ENCODE results near the gene SPATC1L.
"Not testable (repeated sequence)": the region's sequence is repeated elsewhere in the genome, so short reads cannot be mapped to it uniquely, and the experiment has no call there.

Gene SPATC1L

DNA sequence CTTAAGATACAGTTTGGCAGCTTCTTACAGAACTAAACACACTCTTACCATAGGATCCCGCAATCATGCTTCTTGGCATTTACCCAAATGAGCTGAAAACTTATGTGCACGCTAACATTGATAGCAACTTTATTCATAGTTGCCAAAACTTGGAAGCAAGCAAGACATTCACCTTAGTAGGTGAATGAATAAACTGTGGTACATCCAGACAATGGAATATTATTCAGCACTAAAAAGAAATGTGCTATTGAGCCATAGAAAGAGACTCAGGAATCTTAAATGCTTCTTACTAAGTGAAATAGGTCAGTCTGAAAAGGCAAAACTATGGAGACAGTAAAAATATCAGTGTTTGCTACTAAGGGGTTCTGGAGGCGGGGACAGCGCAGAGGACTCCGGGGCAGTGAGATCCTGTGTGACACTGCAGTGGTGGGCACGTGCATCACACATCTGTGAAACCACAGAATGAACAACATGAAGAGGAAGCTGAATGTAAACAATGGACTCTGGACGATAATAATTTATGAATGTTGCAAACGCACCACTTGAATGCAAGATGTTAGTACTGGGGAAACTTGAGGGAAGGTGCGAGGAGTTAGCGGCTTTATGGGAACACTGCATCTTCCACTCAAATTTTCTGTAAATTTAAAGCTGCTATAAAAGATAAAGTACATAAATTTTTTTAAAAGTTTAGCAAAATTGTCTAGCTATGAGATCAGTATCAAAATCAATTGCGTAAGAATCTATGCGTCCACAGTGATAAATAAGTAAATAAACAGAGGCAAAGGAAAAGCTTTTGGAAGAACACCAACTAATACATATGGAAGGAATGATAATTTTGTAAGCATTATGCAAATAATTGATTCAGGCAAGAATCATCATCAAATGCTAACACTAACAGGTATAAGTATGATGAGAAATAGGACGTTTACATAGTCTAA lies 15.4 kb upstream of the SPATC1L start:
- no peak for DNase-seq

DNA sequence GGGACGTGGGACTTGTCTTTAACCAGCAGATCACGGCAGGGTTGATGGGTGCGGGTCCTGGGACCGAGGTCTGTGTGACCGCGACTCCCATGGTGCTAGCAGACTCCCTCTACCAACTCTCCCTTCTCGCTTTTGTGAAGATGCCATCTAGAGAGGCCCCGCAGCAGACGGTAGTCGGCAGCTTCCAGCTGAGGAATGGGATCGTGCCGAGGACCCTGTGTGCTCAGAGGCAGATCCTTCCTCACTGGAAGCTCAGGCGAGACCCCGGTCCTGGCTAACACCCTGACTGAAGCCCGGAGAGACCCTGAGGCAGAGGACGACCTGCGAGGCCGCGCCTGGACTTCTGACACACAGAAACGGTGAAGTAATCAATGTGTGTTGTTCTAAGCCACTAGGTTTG lies 12.5 kb upstream of the SPATC1L start:
- DNase-seq = no peak

DNA sequence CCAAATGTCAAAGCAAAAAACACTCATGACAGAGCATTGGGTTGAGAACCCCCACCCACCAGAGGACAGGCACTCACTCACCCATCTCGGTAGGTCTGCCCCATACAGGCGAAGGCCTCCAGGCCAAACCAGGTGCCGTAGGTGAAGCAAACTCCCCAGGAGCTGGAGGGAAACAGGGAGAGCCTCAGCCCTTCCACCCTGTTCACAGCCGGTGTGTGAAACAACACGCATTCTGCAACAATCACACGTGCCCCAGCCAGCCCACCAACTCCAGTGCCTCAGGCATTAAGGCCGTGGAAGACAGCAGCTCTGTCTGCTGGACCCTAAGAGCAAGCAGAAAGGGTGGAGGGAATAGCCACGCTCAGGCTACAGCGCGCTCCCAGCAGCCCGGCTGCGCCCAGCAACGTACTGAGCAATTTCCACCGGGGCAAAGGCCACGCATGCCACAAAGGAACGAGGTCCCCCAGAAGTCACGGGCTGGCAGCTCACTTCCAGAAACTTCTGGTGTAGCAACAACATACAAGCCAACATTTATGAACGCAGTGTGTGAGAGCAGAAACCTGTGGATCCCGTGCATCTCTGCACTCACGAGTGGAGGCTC lies 11.4 kb upstream of the SPATC1L start:
- DNase-seq = no peak

DNA sequence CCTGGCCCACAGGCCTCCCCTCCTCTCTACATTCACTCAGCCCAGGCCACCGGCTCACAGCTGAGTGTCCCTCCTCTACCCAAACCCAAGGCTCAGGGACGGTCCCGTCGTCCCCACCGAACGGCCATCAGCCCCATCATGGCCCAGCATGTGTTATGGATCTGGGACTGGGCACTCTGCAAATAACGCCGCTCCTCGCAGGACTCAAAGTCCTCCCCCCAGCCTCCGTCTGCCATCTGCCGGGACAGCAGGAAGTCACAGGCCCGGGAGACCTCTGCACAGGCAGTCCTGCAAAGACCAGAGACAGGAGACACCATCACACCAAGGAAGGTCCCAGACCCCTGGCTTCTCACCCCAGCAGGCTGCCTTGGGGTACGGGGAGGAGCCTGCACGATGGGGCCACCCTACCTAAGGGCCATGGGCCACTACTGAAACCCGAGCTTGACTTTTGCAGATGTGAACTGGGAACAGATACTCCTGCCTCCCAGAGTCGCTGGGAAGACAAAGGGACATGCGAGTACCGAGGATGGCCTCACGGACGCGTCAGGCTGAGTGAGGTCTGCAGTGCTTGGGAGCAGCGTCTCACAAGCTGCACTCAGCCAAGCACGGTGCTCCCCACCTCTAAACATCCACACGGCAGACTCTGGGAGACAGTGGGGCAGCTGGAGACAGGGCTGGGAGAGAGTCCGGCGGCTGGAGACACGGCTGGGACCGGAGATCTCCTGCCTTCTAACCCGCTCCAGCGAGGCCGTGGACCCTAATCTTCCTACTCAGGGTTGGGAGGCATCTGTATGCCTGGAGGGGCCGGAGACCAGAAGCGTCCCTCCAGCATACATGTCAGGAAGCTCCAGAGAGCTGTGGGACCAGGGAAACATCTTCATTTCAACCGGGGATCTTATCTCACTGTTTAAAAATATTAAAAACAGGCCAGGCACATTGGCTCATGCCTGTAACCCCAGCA lies 10.4 kb upstream of the SPATC1L start:
- no peak for DNase-seq

DNA sequence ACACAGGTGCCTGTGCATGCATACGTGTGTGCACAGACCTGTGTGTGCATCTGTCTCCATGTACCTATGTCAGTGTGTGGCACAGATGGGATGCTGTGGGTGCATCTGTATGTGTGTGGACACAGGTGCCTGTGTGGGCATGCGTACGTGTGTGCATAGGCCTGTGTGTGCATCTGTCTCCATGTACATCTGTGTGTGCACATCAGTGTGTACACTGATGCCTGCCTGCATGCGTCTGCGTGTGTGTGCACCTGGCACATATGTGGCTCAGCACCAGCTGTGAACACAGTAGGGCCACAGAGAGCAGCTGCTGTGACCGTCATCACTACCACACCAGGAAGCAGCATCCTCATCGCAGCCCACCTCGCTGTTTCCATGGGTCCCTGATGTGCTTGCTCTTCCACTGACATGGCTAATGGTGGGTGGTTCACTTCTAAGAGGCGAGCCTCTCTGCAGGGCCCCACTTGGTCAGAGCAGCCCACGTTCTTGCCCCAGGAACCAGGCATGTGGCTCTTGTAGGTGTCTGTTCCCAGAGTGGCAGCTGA lies 9.6 kb upstream of the SPATC1L start:
- no peak for DNase-seq

DNA sequence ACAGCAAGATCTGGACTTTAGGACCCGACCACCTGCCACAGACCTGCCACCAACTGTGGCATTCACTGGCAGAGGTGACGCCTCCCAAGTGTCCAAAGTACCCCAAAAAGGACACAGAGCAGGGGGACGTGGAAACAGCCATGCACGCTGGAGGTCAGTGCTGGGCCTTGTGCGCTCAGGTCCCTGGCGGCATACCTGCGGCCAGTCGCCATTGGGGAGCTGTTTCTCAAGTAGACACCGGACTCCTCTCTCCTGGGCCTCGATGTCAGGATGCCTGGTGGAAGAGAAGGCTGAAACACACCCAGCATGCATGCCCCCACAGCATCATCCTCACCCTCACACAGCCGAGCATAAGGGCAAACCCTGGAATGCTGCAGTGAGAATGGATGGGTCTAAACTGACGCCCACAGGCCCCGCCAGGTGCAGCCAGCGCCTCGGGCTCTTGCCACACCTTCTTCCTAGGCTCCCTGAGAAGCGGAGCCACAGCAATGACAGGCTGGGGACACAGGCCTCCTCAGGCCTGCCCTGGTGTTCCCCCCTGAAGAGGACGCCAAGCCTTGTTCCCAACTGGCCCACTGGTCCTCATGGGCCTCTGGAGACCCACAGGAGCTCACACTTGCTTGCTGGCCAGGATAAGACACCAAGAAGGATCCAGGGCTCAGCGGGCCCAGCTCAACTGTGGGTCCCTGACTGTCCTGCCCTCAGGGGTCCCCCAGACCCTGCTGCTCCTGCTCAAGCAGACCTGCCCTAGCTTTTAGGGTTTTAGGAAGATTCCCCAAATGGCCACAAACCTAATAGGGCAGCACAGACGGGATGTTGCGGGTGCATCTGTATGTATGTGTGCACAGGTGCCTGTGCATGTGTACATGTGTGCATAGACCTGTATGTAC lies 7.7 kb upstream of the SPATC1L start:
- DNase-seq = no peak

DNA sequence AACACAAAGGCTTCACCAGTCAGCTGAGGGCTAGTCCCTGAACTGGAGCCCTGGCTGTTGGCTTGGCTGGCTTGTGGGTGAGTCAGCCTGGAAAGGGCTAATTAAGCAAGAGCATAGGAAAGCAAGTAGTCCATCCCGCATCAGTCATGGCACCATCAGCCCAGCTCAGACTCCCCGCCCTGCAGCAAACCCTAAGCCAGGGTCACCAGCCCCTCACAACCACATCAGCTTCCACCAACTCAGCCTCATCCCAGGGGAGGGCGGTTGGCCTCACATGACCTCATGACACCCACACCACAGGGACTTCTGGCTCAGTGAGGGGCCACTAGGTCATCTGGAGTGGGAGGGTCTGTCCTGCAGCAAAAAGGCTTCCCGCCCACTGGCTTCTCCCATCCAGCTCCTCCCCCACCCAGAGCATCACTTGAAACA lies 7.0 kb upstream of the SPATC1L start:
- DNase-seq = no peak

DNA sequence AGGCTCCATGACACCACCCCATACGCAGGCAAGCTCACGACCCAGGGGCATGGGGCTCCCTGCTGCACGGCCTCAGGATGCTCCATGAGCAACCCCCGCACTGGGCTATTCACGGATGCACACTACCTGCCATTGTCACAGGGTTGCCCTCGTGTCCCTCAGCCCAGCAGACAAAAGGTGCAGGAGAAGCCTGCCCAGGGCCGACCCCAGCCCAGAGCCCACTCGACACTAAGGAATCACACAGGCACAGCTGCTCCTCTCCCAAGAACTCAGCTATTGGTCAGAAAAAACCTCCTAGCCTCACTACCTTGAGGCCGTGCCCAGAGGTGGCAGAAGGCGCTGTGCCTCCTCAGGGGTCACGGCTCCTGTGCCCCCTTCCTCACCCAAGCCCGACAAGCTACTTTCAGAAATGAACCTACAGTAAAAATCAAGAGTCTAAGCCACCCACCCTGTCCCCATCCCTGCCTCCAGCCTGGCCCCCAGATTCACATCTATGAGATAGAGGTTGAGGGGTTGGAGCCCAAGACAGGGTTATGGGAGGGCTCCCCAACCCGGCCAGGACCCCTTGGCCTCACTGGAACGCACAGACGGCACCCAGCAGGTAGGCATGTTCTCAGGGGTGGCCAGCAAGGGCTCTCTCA lies 6.4 kb upstream of the SPATC1L start:
- DNase-seq = no peak

DNA sequence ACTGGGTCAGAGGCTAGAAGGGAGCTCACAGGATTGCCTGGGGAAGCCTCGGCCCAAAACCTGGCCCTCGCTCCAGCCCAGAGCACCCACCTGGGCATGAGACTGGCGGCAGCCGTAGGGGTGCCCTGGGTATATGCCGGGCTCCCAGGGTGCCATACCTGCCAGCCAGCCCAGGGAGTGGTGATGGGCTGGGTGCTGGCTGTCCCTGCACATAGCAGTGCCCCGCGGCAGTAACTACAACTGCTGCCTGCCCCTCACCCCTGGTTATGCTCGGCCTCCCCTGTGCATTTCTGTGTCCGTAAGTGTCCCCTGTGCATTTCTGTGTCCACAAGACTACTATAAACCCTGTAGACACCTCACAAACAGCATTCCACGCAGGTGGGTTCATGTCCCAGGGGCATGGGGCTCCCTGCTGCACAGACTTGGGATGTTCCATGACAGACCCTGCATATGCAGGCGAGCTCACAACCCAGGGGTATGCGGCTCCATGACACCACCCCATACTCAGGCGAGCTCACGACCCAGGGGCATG lies 5.8 kb upstream of the SPATC1L start:
- no peak for DNase-seq

DNA sequence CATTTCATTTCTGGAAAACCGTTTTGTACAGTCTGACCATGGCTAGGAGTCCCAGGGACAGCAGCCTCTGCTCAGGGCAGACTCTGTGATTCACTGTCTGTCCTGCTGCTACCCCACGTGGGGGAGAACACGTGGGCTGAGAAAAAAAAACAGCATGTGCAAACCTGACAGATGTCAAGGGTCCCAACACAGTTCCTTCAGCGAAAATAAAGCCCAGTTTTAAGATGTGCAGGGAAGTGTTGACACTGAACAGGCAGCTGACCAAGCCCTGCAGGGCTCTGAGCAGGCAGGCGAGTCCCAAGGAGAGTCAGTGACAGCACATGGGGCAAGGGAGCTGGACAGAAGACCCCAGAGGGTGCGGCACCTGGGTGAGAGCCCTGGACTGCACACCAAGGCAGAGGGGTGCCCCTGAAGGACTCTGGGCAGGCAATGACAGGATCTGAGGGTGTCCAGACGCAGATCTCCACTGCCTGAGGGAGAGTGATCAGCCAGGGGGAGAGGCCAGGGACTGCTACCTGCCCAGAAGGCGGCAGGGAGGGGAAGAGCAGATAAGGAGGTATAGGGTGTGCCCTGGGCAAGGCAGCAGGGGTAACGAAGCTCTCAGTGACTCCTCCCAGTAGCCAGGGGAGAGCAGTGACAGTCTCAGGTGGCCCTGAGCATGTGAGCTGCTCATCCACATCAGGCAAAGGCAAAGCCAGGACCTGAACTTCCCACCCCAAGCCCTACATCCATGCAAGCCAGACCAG lies 5.1 kb upstream of the SPATC1L start:
- no peak for DNase-seq

DNA sequence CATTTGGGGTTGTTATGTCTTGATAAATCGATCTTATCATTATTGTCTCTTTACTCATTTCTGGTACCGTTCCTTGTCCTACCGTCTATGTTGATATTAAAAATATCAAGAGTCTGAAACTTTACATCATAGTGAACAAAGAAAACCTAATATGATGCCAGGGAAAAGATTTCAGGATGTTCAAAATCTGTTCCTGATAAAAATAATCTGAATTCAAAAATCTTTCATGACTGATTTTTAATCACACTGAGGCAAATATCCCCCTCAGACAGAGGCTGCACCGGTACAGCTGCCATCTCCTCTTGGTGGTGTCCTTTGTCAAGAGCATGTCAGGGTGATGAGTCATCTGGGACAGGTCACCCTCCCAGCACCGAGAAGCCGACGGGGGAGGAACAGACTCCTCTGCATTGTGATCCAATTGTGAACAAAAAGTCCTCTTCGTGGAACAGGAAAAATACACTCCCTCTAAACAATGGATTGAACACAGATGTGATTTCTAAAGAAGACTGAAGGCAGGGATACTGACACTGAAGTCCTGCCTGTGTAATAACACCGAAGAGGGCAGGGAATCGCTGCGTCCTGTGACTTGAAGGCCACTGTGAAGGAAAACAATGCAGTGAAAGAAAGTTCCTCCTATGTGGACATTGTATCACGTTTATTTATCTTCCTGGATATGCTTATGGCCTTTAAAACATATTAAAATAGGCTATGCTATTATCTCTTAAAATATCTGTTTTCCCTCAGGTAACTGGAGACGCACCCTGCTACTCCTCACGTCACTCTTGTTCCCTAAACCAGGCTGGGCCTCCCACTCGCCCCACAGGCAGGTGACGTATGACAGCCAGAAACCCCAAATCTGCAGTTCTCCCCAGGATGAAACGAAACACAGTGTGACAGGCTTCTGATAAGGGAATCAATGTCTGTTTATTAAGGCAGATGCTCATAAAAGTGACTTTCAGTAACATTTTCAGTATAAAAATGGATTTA lies 4.3 kb upstream of the SPATC1L start:
- DNase-seq = no peak

DNA sequence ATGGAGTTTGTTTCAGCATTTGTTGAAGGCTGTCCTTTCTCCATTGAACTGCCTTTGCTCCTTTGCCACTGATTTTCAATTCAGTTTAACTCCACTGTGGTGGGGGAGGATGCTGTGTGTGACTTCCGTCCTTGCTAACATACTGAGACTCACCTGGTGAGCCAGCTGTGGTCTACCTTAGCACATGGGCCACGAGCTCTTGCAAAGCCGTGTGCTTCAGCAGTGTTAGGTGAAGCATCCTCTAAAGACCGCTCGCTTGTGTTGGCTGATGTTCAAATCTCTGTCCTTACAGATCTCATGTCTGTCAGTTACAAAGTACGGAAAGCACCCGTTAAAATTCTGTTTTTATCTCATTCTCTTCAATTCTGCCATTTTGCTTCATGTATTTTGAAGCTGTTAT lies 3.6 kb upstream of the SPATC1L start:
- DNase-seq = no peak

DNA sequence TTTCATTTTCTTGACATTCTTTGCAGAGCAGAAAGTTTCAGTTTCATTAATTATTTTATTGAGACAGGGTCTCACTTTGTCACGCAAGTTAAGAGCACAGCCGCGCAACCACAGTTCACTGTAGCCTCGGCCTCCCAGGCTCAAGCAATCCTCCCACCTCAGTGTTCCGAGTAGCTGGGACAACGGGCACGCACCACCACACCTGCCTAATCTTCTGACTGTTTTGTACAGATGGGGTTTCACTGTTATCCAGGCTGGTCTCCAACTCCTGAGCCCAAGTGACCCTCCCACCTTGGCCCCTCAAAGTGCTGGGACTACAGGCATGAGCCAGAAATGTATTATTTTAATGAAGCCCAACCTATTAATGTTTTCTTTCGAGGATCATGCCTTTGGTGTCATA lies 3.0 kb upstream of the SPATC1L start:
- no peak for DNase-seq

DNA sequence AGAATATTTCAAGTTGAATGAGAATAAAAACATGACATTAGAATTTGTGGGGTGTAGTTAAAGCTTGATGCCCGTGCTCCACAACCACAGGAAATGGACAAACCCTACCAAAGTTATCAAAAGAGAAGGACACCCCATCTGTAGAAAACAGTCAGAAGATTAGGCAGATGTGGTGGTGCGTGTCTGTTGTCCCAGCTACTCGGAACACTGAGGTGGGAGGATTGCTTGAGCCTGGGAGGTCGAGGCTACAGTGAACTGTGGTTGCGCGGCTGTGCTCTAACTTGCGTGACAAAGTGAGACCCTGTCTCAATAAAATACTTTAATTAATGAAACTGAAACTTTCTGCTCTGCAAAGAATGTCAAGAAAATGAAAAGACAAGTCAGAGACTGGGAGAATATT lies 1.5 kb upstream of the SPATC1L start:
- DNase-seq = no peak

DNA sequence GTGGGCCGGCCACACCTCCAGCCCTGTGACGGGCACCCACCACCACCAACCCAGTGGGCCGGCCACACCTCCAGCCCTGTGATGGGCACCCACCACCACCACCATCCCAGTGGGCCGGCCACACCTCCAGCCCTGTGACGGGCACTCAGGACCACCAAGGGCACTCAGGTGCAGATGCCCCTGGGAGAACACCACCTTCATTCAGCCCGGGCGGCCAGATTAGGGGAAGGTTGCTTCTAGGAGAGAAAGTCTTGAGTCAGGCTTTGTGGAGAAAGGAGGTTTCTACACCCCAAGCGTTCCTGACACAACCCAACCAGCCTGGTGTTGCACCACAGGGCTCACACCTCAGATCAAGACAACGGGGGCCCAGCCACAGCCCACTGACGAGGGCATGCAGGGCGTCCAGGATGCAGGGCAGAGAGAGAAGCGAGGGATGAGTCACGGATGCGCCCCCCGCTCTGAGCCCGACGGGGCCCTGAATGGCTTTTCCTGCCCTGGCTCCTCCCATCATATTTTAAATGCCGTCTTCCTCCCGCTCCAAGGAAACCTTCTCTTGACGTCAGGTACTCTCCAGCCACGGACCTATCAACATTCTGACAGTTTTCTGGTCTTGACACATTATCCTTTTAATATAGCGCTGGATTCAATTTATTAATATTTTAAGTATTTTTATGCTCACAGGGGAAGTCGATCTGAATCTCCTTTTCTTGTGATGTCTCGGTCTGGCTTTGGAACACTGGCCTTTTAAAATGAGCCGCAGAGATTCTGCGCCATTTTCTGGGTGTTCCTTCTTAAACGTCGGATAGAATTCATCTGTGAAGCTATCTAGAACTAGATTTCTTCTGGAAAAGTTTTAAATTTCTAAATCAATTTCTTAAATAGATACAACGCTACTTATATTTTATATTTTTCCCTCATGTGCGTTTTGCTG lies 631 bp upstream of the SPATC1L start:
- DNase-seq = peak; percentile 56

DNA sequence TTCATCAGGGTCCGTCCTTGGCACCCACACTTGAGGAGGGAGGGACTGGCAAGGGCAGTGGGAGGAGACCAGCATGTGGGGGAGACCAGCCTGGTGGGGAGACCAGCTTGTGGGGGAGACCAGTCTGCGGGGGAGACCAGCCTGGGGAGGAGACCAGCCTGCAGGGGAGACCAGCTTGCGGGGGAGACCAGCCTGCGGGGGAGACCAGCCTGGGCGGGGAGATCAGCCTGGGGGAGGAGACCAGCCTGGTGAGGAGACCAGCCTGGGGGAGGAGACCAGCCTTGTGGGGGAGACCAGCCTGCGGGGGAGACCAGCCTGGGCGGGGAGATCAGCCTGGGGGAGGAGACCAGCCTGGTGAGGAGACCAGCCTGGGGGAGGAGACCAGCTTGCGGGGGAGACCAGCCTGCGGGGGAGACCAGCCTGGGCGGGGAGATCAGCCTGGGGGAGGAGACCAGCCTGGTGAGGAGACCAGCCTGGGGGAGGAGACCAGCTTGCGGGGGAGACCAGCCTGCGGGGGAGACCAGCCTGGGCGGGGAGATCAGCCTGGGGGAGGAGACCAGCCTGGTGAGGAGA lies 836 bp downstream of the SPATC1L start:
- DNase-seq = not testable (repeated sequence)

DNA sequence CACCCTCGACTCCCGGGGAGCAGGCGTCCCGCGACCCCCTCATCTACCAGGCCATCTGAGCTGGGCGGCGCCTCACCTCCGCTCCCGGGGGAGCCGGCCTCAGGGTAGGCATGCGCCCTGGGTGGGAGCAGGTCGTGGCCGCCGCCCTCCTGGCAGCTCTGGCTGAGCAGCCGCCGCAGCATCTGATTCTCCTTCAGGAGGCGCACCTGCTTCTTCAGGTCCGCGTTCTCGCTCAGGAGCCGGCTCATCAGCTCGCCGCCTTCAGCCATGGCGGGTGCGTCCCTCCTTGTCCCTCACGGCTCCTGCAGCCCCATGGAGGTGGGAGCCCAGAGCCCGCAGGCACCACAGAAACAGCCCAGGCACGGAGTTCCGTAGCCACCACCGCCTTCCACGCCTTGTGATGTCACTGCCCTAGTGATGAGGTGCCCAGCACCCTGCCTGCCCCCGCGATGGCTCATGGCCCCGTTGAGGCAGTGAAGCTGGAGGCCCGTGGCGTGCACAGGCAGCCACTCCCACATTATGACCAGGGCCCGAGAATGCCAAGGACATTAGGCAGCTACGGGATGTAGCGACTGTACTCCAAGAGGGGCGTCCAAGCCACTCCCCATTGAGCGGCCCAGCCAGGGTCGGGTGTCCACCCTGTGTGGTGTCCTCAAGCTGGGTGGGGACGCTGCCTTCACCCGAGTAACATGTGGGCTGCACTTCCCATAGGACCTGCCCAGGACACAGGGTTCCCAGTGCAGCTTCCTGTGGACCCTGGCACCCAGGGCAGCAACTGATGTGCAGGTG lies 1.5 kb downstream of the SPATC1L start:
- no peak for DNase-seq
